Middle frontal gyrus (tissue), 1 donor: ENCODE results near the gene LGALS3BP.
"Not testable (repeated sequence)": the region's sequence is repeated elsewhere in the genome, so short reads cannot be mapped to it uniquely, and the experiment has no call there.

Experiments used
- DNase-seq: peaks from one replicate; pipeline ENCODE4 v3.0.0-alpha.2; 2015; ENCODE audit warnings: low spot score; ENCODE audit errors: extremely low spot score

Gene LGALS3BP

DNA sequence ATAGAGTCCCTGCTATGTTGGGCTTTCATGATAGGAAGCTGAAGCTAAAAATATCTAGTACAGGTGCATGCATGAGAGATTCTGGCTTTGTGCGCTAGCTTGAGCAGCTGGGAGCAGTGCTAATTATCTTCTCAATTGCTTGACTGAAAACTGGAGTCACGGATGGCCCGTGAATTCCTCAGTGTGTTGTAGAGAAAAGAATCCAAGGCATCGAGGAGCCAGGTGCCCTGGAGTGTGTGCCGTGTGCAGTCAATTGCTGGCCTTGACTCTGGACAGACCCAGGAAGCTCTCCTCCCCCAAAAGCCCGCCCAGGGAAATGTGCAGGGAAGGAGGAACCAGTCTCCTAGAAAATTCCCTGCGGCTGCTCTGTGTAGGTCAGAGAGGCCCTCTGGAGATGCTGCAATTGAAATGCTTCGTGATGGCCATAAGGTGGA, 14.2 kb downstream of the LGALS3BP start:
- no peak for DNase-seq

DNA sequence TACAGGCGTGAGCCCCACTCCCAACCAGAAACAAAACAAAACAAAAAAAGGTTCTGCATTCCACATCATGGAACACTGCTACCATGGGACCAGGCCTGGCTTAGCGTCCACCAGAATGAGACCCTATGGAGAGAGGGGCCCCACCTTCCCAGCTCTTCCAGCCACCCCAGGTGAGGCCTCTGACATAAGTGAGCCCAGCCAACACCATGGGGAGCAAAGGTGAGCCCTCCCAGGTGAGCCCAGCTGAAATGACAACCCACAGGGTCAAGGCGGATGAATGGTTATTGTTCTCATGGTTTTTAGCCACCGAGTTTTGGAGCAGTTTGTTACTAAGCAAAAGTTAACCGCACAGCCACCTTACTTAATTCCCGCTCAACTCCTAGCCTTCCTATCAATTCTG, 16.3 kb downstream of the LGALS3BP start:
- DNase-seq = no peak

DNA sequence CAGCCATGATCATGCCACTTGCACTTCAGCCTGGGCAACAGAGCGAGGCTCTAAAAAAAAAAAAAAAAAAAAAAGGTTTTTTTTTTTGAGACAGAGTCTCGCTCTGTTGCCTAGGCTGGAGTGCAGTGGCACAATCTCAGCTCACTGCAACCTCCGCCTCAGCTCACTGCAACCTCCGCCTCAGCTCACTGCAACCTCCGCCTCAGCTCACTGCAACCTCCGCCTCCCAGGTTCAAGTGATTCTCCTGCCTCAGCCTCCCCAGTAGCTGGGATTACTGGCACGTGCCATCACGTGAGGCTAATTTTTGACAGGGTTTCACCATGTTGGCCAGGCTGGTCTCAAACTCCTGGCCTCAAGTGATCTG, 16.8 kb downstream of the LGALS3BP start:
- not testable (repeated sequence) for DNase-seq

DNA sequence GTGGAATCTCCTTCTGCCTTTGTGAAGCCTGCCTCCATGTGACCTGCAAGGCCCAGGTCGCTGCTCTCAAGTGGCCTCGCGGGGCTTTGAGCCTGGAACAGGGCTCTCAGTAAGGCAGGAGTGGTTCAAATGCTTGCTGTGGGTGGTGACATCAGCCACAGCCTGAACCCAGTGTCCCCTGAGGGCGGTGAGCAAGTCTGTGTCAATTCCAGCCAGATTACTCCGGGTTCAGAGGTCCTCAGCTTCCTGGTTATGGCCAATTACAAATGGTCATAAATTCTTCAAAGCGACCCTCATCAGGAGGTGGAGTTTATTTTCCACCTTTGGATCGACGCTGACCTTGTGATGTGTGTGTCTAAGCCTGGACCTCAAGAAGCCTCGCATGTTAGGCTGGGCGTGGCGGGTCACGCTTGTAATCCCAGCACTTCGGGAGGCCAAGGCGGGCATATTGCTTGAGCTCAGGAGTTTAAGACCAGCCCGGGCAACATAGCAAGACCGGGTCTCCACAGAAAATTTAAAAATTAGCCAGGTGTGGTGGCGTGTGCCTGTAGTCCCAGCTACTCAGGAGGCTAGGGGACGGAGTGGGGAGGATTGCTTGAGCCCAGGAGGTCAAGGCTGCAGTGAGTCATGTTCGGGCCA, 17.3 kb downstream of the LGALS3BP start:
- DNase-seq = no peak

DNA sequence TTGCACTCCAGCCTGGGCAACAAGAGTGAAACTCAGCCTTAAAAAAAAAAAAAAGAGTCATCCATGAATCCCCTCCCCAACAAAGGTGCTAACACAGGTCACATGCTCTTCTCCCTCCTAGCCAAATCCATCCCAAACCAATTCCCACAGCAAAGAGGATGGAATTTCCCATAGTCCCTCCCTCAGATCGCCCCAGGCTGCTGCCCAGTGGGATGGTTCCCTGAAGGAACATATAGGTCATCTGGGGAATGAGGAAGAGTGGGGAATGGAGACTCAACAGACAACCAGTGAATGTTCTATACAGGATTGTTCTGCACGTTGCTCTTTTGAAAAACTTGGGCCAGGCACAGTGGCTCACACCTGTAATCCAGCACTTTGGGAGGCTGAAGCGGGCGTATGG, 18.2 kb downstream of the LGALS3BP start:
- no peak for DNase-seq

DNA sequence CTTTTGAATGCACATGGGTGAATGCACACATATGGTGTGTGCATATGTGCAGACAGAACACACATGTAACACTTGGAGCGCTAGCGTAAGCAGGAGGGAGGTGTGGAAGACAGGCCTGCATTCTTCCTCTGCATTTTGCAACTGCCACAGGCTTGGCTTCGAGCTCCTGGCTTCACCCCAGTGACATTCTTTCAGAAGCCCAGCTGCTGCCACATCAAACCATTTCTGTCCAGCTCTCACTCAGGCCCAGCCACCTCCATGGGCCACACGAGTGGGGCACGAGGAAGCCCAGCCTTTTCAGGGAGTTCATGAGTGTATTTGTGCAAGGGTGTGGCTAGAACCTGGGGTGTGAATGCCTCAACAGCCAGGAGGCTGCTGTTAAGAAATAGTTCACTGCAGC, 18.8 kb downstream of the LGALS3BP start:
- DNase-seq = no peak

DNA sequence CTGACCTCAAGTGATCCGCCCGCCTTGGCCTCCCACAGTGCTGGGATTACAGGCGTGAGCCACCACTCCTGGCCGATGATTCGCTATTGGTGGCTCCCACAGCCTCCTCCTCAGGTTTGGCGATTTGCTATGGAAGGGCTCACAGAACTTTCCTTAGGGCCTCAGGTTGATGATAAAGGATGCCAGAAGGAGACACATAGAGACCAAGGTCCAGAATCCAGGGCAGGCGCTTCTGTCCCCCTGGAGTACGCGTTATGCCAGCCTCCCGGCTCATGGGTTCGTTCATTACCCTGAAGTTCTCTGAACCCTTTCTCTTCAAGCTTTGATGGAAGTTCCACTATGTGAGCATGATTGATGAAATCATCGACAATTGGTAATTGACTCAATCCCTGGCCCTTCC, 19.9 kb downstream of the LGALS3BP start:
- DNase-seq = no peak

DNA sequence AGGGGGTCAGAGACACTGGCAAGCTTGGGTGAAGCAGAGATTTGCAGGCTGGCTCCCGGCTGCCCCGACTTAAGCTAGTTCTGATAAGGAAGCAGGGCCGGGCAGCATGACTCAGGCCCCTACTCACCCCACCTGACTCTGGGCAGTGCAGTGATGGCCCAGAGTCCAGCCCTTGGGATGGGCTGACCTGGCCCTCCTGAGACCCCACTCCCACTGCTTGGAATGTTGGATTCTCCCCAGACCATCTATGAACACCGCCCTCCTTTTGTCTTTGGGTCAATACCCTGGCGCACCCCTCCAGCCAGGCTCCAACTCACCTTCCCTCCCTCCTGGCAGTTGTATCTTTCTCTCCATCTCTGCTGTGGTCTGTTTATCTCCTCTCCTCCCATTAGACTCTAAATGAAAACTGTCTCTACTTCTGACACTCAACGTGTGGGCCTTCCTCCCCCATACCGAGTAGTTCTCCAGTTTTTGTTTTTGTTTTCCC, 21.0 kb downstream of the LGALS3BP start:
- no peak for DNase-seq

DNA sequence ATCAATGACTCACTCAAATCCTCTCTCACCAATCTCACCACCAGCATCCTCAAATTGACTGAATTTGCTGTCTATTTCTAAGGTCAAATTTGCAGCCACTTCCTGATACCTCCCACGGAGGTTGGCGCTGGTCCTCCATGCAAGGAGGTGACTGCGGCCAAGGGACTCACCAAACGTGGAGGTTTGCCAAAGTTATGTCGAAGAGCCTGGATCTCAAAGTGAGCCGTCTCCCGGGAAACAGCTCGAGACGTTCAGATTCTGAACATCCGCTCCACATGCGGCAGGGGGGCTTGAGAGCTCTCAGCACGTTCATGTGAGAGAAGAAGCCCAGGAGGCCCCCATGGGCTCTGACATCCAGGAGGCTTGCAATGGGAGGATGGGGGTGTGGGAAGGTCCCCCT, 22.6 kb downstream of the LGALS3BP start:
- no peak for DNase-seq

DNA sequence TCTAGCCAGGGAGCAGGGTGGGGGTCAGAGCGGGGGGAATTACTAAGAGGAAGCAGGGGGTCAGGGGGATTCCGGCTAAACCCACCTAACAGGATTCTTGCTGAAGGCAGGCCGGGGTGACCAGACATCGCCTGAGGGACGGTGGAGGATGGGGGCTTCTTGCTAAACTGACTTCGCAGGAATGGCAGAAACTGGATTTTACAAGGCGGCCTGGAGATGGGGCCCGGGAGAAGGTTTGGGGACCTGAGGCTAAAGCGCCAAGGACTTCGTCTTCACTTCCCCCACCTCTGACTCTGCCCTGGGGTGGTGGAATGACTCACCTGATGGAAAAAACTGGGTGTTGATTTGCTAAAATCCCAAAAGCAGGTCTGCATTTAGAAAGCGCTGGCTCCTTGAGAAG, 23.5 kb downstream of the LGALS3BP start:
- DNase-seq = no peak

DNA sequence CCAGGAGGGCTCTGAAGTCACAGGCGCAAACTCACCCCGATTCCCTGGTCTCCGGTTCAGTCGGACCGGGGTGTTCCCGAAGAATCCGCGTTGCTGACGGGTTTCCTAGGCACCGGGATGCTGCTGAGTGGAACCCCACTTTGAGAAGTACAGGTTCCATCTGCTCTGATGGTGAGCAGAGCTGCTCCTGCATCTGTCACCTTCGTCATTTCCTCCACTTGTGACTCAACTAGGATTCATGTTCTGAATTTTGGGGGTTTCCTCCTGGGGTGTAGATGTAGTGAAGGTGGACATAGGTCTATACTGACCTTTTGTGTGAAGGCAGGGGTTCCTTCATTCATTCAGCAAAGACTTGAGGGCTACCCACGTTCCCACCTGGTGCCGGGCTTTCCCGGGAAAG, 25.0 kb downstream of the LGALS3BP start:
- DNase-seq = no peak

DNA sequence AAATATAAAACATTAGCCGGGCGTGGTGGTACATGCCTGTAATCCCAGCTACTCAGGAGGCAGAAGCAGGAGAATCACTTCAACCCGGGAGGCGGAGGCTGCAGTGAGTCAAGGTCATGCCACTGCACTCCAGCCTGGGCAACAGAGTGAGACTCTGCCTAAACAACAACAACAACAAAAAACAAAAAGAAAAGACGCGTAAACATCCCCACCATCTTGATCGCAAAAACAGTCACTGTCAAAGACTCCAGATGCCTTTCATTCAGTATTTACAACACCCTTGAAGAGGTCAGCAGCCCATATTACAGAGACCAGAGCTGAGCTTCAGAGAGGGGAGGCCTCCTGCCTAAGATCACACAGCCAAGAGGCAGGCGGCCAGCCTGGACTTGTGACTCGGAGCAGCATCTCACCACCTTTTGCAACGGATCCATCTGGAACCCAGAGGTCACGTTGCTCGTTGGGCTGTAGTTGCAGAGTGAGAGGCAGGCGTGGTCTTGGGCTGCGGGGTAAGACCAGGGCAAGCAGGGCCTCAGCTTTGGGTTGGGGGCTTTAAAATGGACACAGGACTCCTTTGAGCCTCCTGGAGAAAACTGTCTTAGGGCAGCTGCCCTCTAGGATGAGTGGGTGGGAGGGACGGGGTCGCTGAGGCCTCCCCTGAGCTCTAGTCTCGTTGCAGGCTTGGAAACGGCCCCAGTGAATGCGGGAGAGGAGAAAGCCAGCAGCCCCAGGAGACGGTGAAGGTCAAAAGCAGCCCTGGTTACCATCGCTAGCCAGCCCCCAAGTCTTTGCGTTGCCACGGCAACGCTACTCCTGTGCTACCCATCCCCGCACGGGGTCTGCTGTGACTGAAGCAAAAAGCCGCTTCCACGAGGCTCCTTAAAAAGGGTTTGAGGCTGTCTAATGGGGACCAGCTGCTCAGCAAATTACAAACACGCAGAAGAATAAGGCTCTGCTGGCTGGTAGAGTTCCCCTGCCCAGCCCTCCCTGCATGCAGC, 26.1 kb downstream of the LGALS3BP start:
- DNase-seq = no peak

DNA sequence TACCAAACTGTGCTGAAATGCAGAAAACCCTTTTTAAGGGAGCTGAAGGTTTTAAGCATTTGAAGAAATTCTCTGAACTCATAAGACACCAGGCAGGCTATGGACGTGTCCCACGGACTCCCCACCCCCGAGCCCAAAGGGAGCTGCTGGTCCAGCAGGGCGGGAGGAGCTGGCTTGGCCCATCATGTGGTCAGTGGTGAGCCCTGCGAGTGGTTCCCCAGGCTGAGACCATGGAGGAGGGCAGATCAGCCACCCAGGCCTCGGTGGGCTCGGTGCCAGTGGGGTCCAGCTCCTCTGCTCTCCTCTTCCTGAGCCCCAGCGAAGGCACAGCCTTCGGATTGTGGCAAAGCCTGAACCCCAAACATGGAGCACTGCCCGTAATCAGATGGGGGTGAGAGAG, 27.0 kb downstream of the LGALS3BP start:
- no peak for DNase-seq

DNA sequence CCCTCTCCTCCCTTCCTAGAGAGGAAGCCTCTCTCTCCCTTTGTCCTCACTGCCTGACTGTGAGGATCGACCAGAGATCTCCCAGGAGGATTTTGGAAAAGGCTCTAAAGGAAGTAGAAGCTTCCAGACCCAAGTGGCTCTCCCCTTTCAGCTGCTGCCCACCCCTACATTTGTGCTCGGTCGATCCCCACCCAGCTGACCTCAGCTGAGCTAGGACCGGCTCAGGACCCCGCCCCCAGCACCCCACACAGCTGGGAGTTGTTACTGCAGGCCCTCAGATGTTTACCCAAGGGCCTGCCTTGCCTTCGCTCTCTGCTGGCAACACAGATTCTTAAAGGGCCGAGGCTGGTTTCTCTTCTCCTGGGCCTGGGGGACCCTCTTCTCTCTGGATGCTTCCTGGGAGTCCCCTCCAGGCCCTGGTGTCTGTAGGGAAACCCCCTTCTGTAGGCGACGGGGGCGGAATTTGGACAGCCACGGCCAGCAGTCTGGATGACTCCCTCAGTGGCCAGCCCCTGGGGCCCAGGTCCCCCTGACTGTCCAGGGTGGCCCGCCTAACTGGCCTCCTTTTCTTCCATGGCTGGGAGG, 27.7 kb downstream of the LGALS3BP start:
- no peak for DNase-seq

DNA sequence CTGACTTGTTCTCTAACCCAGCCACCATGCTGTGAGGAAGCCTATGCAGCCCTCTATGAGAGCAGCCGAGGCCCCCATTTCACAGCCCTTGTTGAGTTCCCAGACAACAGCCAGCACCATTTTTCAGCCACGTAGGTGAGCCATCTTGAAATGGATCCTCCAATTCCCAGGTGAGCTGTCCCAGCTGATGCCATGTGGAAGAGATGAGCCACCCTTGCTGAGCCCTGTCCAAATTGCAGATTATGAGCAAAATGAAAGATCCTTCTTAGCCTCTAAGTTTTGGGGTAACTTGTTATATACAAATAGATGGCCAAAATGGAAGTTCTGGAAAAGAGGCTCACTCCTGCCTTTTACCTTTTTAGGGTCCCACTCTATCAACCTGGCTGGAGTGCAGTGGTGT, 28.9 kb downstream of the LGALS3BP start:
- no peak for DNase-seq

DNA sequence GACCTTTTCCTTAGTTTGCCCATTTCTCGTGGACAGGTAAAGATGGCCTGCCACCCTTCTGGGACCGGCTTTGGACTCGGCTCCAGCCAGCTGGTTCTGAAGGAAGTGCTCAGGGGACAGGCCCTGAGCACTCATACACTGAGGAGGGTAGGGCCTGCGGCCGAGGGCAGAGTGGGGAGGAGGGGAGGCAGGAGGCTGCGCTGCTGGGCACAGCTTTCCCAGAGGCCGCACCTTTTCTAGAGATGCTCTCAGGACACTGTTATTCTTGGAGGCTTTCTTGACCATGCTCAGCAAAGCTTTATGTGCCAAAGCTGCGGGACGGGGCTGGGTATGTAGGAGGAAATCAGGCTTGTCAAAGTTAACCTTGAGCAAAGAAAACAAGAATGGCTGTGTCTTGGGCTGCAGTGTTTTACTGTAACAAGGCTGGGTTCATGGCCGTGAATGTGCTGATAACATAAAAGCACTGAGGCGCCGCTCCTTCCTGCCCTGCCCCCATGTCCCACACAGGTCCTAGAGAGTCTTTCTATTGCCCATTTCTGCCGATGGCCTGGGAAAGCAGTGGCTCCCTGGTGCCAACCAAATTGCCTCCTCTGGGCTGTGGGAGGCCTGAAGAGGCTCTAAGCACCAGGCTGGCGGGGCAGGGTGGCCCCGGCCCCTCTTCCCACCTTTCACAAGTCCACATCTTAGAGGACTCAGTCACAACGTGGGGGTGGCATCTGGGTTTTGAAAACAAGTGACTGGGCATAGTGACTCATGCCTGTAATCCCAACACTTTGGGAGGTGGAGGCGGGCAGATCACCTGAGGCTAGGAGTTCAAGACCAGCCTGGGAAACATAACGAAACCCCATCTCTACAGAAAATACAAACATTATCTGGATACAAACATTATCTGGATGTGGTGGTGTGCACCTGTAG, 32.2 kb downstream of the LGALS3BP start:
- DNase-seq = no peak

DNA sequence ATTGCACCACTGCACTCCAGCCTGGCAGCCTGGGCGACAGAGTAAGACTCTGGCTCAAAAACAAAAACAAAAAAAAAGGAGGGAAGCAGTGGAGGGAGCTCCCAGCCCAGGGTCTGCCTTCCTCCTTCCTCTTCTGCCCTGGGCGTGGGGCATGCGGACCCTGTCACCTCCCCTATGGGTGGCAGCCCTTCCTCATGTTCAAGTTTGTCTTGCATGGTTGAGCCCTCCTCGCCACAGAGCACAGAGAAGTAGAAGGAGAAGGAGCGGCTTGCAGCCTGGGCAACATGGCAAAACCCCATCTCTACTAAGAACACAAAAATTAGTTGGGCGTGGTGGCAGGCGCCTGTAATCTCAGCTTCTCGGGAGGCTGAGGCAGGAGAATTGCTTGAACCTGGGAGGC, 33.1 kb downstream of the LGALS3BP start:
- no peak for DNase-seq

DNA sequence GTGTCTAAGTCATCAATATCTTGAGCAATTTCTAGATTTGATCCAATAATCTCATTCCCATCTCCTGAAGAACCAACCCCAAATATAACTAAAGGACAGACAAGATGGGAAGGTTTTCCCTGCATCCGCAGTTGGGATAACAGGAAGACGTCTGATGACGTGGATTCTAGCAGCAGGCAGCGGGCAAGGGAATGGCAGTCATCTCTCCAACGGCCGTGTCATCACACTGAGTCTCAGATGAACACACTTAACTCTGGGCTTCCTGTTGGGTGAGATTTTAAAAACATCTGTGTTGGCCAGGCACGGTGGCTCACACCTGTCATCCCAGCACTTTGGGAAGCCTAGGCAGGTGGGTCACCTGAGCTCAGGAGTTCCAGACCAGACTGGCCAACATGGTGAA, 33.6 kb downstream of the LGALS3BP start:
- DNase-seq = no peak

DNA sequence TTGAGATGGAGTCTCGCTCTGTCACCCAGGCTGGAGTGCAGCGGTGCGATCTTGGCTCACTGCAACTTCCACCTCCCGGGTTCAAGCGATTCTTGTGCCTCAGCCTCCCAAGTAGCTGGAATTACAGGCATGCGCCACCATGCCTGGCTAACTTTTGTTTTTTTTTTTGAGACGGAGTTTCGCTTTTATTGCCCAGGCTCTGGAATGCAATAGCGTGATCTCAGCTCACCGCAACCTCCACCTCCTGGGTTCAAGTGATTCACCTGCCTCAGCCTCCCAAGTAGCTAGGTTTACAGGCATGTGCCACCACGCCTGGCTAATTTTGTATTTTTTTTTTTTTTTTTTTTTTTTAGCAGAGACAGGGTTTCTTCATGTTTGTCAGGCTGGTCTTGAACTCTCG, 34.3 kb downstream of the LGALS3BP start:
- DNase-seq = not testable (repeated sequence)

DNA sequence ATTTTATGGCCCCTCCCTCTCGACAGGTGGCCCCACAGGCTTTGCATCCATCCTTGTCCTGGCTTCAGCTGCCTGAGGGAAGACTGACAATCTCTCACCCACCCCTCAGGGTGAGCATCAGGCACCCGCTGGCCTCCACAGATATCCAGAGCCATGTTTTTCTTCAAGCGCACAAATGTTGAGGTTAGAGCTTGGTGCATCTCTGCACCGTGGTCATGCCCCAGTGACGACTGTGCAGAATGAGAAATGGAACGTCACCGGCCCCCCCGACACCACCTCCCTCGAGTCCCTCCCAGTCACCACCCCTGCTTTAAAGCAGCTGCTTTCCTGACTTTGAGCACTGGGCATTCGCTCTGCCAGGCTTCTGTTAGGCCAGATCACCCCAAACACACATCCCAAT, 34.8 kb downstream of the LGALS3BP start:
- no peak for DNase-seq

DNA sequence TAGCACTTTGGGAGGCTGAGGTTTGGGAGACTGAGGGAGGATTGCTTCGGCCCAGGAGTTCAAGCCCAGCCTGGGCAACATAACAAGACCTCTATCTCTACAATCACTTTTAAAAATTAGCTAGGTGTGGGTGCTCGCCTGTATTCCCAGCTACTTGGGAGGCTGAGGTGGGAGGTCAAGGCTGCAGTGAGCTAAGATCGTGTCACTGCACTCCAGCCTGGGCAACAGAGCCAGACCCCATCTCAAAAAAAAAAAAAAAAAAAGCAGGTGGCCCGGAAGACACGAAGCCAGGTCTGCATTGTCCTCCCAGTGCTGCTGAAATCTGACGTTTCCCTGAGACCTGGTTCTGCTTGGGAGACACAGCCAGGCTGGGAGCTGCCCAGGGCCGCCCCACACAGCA, 35.7 kb downstream of the LGALS3BP start:
- DNase-seq = no peak
